Activated CD8-positive, alpha-beta memory T cell treated with anti-CD3 and anti-CD28 coated beads, Interleukin-2, amount 10 ng/mL, durations not matched to agents 7 days and 5 days (primary cell): ENCODE measurements around the gene BAD. TPM values are rescaled to one million over a fixed set of nuclear protein-coding genes. Genes with fewer than 3 reads are reported as not detected.

Experiments used
- ATAC-seq: fragments of 150-1000 bp; cut with Tn5 transposase; one replicate; pipeline ENCODE4 v1.10.0; 2021; ENCODE audit warnings: moderate library complexity
- CTCF ChIA-PET: fragments of 350-600 bp; sonication (Branson Sonifier 250); formaldehyde crosslinking; loops from one replicate; lab custom pipeline; 2021; ENCODE audit warnings: antibody characterized with exemption; lab: Charles Lee
- DNase-seq: peaks from one replicate; pipeline ENCODE4 v3.0.0-alpha.2; 2020
- H3K27ac Mint-ChIP-seq: one replicate; pipeline ENCODE4 v1.8.0; 2021; ENCODE audit warnings: mild to moderate bottlenecking, mixed read lengths
- H3K27me3 Mint-ChIP-seq: one replicate; pipeline ENCODE4 v1.8.0; 2021; ENCODE audit warnings: mixed read lengths
- H3K36me3 Mint-ChIP-seq: one replicate; pipeline ENCODE4 v1.8.0; 2021; ENCODE audit warnings: mild to moderate bottlenecking, mixed read lengths
- H3K4me1 Mint-ChIP-seq: one replicate; pipeline ENCODE4 v1.8.0; 2021; ENCODE audit warnings: mixed read lengths
- H3K4me3 Mint-ChIP-seq: one replicate; pipeline ENCODE4 v1.8.0; 2021; ENCODE audit warnings: mild to moderate bottlenecking, moderate library complexity, mixed read lengths
- H3K9me3 Mint-ChIP-seq: one replicate; pipeline ENCODE4 v1.8.0; 2022; ENCODE audit warnings: low read depth, mixed read lengths
- total RNA-seq, 2 experiments: library from RNA; stranded (reverse); gene quantifications; one replicate each; pipeline ENCODE4 v1.2.3, GENCODE V29; 2021

BAD gene
- total RNA-seq, 2 experiments from 2014 or later = 35.6 to 36.1 TPM

GRCh38 chr11:64287676-64288352, 3.3 kb upstream of the BAD start:
- H3K4me3 Mint-ChIP-seq = no peak overlapping the region
- CTCF ChIA-PET = interaction anchor here (1.0 to 15.2 kb wide), 2 partner anchors 15 to 22 kb away, joined by 3 to 188 read pairs; partner anchors contain the start of genes CATSPERZ and ESRRA
- H3K4me1 Mint-ChIP-seq = peaks cover 18% of the 10 kb centered on the region
- no peaks in the 10 kb centered on the region for H3K9me3 Mint-ChIP-seq
- DNase-seq = no peak
- H3K36me3 Mint-ChIP-seq = peaks cover 3% of the 10 kb centered on the region
- H3K27ac Mint-ChIP-seq = no peak overlapping the region
- peaks cover 17% of the 10 kb centered on the region for H3K27me3 Mint-ChIP-seq
- no peak for ATAC-seq

DNA sequence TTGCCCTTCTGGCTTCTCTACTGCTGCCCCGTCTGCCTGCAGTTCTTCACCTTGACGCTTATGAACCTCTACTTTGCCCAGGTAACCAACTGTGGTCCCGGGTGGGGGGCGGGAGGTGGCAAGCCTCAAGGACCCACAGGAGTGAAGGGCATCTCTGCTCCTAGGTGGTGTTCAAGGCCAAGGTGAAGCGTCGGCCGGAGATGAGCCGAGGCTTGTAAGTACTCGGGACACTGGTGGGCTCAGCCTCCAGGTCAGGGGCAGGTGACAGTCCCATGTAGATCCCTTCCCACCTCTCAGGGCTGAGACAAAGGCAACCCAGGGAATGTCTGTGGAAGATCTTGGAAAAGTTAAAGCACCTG, 2.3 kb upstream of the BAD start:
- CTCF ChIA-PET = interaction anchor here (1.0 to 15.2 kb wide), 4 partner anchors 10 to 21 kb away, joined by 3 to 188 read pairs (median 6); partner anchors contain the start of genes CATSPERZ and ESRRA
- ATAC-seq (no peak), DNase-seq (no peak)
- peaks cover 18% of the 10 kb centered on the region for H3K4me1 Mint-ChIP-seq
- peak overlapping the region; percentile 79 for H3K4me3 Mint-ChIP-seq
- H3K27me3 Mint-ChIP-seq = peaks cover 11% of the 10 kb centered on the region
- no peaks in the 10 kb centered on the region for H3K9me3 Mint-ChIP-seq
- H3K36me3 Mint-ChIP-seq = peaks cover 3% of the 10 kb centered on the region
- peak overlapping the region; percentile 67 for H3K27ac Mint-ChIP-seq

GRCh38 chr11:64285885-64286800, 1.7 kb upstream of the BAD start:
- H3K4me3 Mint-ChIP-seq = peak overlapping the region; percentile 79
- H3K4me1 Mint-ChIP-seq = peaks cover 19% of the 10 kb centered on the region
- H3K27ac Mint-ChIP-seq = peak overlapping the region; percentile 67
- DNase-seq (peak; percentile 58), ATAC-seq (no peak)
- peaks cover 7% of the 10 kb centered on the region for H3K36me3 Mint-ChIP-seq
- H3K9me3 Mint-ChIP-seq = no peaks in the 10 kb centered on the region
- H3K27me3 Mint-ChIP-seq = peaks cover 10% of the 10 kb centered on the region
- CTCF ChIA-PET = interaction anchor here (0.5 to 15.2 kb wide), 8 partner anchors 10 to 82 kb away, joined by 3 to 188 read pairs (median 9); partner anchors contain the start of genes CATSPERZ, ESRRA, FERMT3 and PLCB3

DNA sequence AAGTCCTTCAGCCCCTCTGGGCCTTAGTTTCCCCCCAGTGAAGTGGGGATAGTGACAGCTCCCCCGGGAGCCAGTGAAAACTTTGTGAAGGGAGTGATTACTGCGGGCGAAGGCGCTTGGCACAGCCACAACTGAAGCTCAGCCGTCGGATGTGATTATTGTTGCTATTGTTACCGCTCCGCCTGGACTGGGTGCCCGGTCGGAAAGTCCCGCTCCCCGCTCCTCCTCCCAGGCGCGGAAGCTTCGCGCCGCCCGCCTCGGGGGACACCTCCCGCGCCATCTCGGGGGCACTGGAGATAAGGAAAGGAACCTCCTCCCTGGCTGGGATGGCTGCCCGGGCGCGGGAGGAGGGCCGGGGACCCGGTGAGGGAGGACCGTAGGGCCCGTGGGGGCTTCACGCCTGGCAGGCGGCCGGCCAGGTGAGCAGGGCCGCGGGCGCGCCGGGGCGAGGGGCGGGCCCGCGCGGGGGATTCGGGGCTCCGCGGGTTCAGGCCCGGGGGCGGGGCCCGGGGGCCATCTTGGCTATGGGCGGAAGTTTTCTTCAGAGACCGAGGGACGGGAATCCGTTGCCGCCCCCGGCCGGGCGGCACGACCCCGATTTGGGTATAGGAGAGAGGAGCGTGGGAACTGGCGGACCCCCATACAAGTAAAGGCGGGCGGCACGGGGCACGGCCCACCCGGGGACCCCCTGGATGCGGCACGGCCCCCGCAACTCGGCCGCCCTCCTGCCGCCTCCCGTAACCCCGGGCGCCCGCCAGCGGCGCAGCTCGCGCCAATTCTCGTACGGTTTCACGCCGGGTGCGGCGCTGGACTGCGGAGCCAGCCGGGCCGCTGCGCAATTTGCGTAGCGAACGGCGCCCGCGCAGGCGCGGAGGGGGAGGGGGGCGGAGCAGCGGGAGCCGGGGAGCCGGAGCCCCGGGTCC, 758 bp upstream of the BAD start, which contains the start of gene GPR137:
Gene GPR137, plus strand, starts transcription at position 887 of the 923 bp plus-strand sequence. CDS start 677 bp downstream, outside the sequence.
- DNase-seq (peak; percentile 91), ATAC-seq (peak; percentile 69)
- H3K36me3 Mint-ChIP-seq = peaks cover 8% of the 10 kb centered on the region
- H3K27me3 Mint-ChIP-seq = peaks cover 1% of the 10 kb centered on the region
- H3K4me3 Mint-ChIP-seq = peak within 1 kb of the TSS; percentile 79
- CTCF ChIA-PET = interaction anchor here (1.1 to 15.2 kb wide), 9 partner anchors 13 to 285 kb away, joined by 3 to 188 read pairs (median 10); partner anchors contain the start of genes CATSPERZ, ESRRA, FERMT3 and PLCB3
- peak within 1 kb of the TSS; percentile 89 for H3K27ac Mint-ChIP-seq
- H3K4me1 Mint-ChIP-seq = peaks cover 18% of the 10 kb centered on the region
- H3K9me3 Mint-ChIP-seq = no peaks in the 10 kb centered on the region

- Mint-ChIP-seq H3K4me3 (no peak overlapping the region), H3K4me1 (peaks cover 18% of the 10 kb centered on the region), H3K36me3 (peaks cover 11% of the 10 kb centered on the region), H3K27ac (peak overlapping the region; percentile 33), H3K27me3 (no peaks in the 10 kb centered on the region), H3K9me3 (no peaks in the 10 kb centered on the region)
- CTCF ChIA-PET = interaction anchor here (1.2 to 15.2 kb wide), 8 partner anchors 11 to 281 kb away, joined by 3 to 188 read pairs (median 4); partner anchors contain the start of genes CATSPERZ, ESRRA, PLCB3 and PRDX5
- ATAC-seq = no peak
- DNase-seq = no peak
Observed at GRCh38 chr11:64283092-64283491, 1.4 kb downstream of the BAD start.

- ATAC-seq (no peak), DNase-seq (no peak)
- Mint-ChIP-seq H3K27ac (no peak overlapping the region), H3K27me3 (no peaks in the 10 kb centered on the region), H3K9me3 (no peaks in the 10 kb centered on the region), H3K4me3 (no peak overlapping the region), H3K36me3 (peaks cover 12% of the 10 kb centered on the region), H3K4me1 (peaks cover 21% of the 10 kb centered on the region)
- CTCF ChIA-PET = interaction anchor here (1.2 to 15.2 kb wide), 6 partner anchors 10 to 280 kb away, joined by 3 to 188 read pairs (median 6); partner anchors contain the start of genes CATSPERZ, ESRRA and PLCB3
Observed at GRCh38 chr11:64281957-64282770, 2.3 kb downstream of the BAD start.

- CTCF ChIA-PET = interaction anchor here (1.0 to 1.5 kb wide), 3 partner anchors 18 to 29 kb away, joined by 3 to 4 read pairs (median 3); no protein-coding TSS in a partner anchor
- Mint-ChIP-seq H3K36me3 (peaks cover 15% of the 10 kb centered on the region), H3K27me3 (no peaks in the 10 kb centered on the region), H3K27ac (peak overlapping the region; percentile 44), H3K9me3 (no peaks in the 10 kb centered on the region), H3K4me3 (no peak overlapping the region), H3K4me1 (peaks cover 15% of the 10 kb centered on the region)
- ATAC-seq = no peak
- DNase-seq = no peak
Observed at GRCh38 chr11:64278576-64279190, 5.8 kb downstream of the BAD start.

- no peak for DNase-seq
- H3K4me1 Mint-ChIP-seq = peaks cover 14% of the 10 kb centered on the region
- H3K9me3 Mint-ChIP-seq = no peaks in the 10 kb centered on the region
- no peaks in the 10 kb centered on the region for H3K27me3 Mint-ChIP-seq
- no peak overlapping the region for H3K4me3 Mint-ChIP-seq
- CTCF ChIA-PET = interaction anchor here (1.3 to 3.0 kb wide), 3 partner anchors 10 to 55 kb away, joined by 3 to 12 read pairs (median 3); partner anchors contain the start of gene PLCB3
- no peak overlapping the region for H3K27ac Mint-ChIP-seq
- H3K36me3 Mint-ChIP-seq = peaks cover 11% of the 10 kb centered on the region
- no peak for ATAC-seq
Observed at GRCh38 chr11:64276653-64277431, 7.6 kb downstream of the BAD start.

GRCh38 chr11:64275841-64276240, 8.6 kb downstream of the BAD start:
- peaks cover 7% of the 10 kb centered on the region for H3K36me3 Mint-ChIP-seq
- CTCF ChIA-PET = interaction anchor here (1.0 to 3.0 kb wide), 4 partner anchors 11 to 28 kb away, joined by 3 to 12 read pairs (median 6); partner anchors contain the start of gene PLCB3
- H3K27me3 Mint-ChIP-seq = no peaks in the 10 kb centered on the region
- H3K9me3 Mint-ChIP-seq = no peaks in the 10 kb centered on the region
- DNase-seq (no peak), ATAC-seq (no peak)
- peaks cover 14% of the 10 kb centered on the region for H3K4me1 Mint-ChIP-seq
- H3K27ac Mint-ChIP-seq = no peak overlapping the region
- H3K4me3 Mint-ChIP-seq = no peak overlapping the region

GRCh38 chr11:64275031-64275800, 9.2 kb downstream of the BAD start:
- Mint-ChIP-seq H3K27me3 (no peaks in the 10 kb centered on the region), H3K36me3 (peaks cover 7% of the 10 kb centered on the region), H3K9me3 (no peaks in the 10 kb centered on the region), H3K4me1 (peaks cover 16% of the 10 kb centered on the region), H3K27ac (no peak overlapping the region), H3K4me3 (no peak overlapping the region)
- DNase-seq = no peak
- ATAC-seq = no peak
- CTCF ChIA-PET = interaction anchor here (1.0 to 3.0 kb wide), 4 partner anchors 24 to 174 kb away, joined by 3 to 12 read pairs (median 6); partner anchors contain the start of gene PLCB3
